Effector memory CD4-positive, alpha-beta T cell (primary cell): ENCODE measurements around the gene PTPRM.

ENCODE experiments used
- DNase-seq, 3 donors: peaks; one replicate each; pipeline ENCODE4 v3.0.0-alpha.2; 2020
- H3K27ac ChIP-seq: 2 replicates; pipeline ENCODE4 v1.7.0; 2013; ENCODE audit warnings: mild to moderate bottlenecking, low read length, moderate library complexity; ENCODE audit not compliant: insufficient read depth, poor library complexity, severe bottlenecking
- H3K27me3 ChIP-seq: replicated peaks from 2 replicates; pipeline ENCODE4 v1.7.0; 2013; ENCODE audit warnings: mild to moderate bottlenecking, low read length; ENCODE audit not compliant: insufficient read depth, control insufficient read depth, poor library complexity, severe bottlenecking
- H3K36me3 ChIP-seq: 2 replicates; pipeline ENCODE4 v1.7.0; 2013; ENCODE audit warnings: mild to moderate bottlenecking, low read length, moderate library complexity; ENCODE audit not compliant: control insufficient read depth, insufficient read depth
- H3K4me1 ChIP-seq: 2 replicates; pipeline ENCODE4 v1.7.0; 2013; ENCODE audit warnings: low read length, mild to moderate bottlenecking; ENCODE audit not compliant: control insufficient read depth, insufficient read depth, poor library complexity, severe bottlenecking
- H3K4me3 ChIP-seq: 2 replicates; pipeline ENCODE4 v1.7.0; 2013; ENCODE audit warnings: low read length, low read depth, mild to moderate bottlenecking; ENCODE audit not compliant: insufficient read depth, poor library complexity, severe bottlenecking
- H3K9me3 ChIP-seq: 2 replicates; pipeline ENCODE4 v1.7.0; 2013; ENCODE audit warnings: mild to moderate bottlenecking, low read length, moderate library complexity; ENCODE audit not compliant: control insufficient read depth

The PTPRM gene

DNA sequence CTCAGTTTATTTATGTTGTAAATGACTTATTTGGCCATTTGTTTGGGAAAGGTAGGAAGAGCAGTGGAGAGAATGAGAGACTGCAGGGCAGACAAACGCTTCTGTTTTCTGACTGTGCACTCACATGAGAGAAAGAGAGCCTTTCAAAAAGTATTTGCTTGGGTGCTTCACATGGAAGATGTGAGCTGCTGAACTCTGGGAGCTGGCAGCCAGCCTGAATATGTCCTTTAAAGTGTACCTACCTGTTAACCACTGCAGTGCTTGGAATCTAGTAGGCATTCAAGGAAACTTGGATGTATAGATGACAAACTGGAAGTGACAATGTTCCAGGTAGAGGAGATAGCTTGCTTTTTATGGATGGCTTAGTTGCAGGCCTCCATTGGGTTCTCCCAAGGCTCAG, 68.8 kb downstream of the PTPRM start:
- Histone ChIP-seq H3K9me3 (no peaks in the 10 kb centered on the region), H3K36me3 (no peaks in the 10 kb centered on the region), H3K4me1 (no peaks in the 10 kb centered on the region), H3K27me3 (no peaks in the 10 kb centered on the region), H3K27ac (no peak overlapping the region), H3K4me3 (no peak overlapping the region)
- DNase-seq: no peak

DNA sequence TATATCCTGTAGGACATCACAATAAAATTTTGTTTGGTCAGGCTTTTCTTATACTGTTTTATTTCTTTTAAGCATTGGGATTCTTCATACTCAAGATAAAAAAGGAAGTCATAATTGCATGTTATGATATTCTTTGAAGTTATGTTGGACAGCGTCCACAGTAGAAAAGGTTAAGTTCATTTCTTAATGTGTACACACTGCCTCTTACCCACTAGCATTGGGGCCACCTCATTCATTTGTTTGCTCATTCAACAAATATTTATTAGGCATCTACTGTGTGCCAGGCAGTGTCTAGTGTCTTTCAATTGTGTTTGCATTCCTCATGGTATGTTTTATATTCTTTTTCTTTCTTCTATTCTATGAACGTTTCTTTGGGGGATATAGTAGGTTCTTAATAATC, 70.2 kb downstream of the PTPRM start:
- no peak overlapping the region for H3K4me3 ChIP-seq
- H3K27ac ChIP-seq: no peak overlapping the region
- no peaks in the 10 kb centered on the region for H3K9me3 ChIP-seq
- H3K27me3 ChIP-seq: no peaks in the 10 kb centered on the region
- DNase-seq: no peak
- no peaks in the 10 kb centered on the region for H3K36me3 ChIP-seq
- H3K4me1 ChIP-seq: no peaks in the 10 kb centered on the region

DNA sequence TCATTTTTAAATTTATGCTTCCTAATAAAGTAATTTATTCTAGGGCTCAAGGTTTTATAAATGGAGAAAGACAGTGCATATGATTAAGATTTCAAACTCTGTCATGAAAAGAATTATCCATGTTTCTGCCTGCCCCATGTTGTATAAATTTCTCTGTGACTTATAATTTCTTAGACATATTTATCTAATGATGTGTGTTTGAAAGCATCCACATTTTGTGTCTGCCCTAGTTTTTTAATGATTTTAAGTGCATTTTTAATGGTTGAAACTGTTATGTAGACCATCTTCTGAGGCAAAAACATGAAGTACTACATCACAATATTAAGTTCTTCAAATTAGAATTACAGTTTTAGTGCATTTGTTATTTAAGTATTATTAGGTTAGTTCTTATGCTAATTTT, 71.2 kb downstream of the PTPRM start:
- Histone ChIP-seq H3K36me3 (no peaks in the 10 kb centered on the region), H3K27me3 (no peaks in the 10 kb centered on the region), H3K4me3 (no peak overlapping the region), H3K9me3 (no peaks in the 10 kb centered on the region), H3K27ac (no peak overlapping the region), H3K4me1 (no peaks in the 10 kb centered on the region)
- DNase-seq: no peak

DNA sequence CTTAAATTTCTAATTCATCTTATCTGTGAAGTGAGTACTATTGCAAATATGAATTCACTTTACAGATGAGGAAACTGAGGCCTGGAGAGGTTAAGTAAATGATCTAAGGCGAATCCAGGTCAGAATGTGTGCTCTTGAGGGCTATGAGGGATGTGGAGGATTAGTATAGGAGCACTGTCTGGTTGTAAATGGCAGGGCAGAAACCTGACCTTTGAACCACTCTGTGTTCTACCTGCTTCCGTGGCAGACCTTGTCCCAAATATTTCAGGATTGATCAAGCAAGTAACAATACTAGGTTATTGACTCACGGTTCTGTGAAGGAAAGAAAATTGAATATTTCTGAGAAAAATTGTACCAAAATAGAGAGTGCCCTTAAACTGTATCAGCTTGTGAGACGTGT, 74.7 kb downstream of the PTPRM start:
- Histone ChIP-seq H3K36me3 (no peaks in the 10 kb centered on the region), H3K4me3 (no peak overlapping the region), H3K27ac (no peak overlapping the region), H3K4me1 (no peaks in the 10 kb centered on the region), H3K9me3 (no peaks in the 10 kb centered on the region), H3K27me3 (no peaks in the 10 kb centered on the region)
- DNase-seq: no peak

DNA sequence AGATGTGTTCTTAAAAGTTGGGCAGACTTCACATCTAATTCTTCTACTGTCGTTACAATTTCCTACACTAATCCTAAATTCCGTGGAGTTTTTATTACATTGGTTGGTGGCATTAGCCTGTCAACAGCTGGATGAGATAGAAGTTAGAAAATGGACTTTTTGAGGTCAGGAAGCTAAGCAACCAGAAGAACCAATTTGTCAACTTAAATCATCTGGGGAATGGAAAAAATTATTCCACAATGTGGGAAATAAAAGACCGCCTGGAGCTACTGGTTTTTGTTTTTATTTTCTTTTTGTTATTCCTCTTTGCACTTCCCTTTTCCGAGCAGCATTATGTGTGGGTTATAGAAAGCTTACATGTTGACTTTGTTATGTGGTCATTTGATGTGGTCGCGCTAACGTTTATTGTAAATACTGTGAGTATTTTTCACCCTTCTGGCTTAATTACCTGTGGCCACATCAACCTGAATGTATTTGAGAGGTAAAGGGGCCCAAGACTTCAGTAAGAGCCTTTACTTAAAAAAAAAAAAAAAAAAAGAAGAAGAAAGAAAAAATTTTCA, 75.3 kb downstream of the PTPRM start:
- H3K4me3 ChIP-seq: no peak overlapping the region
- H3K27ac ChIP-seq: no peak overlapping the region
- H3K9me3 ChIP-seq: no peaks in the 10 kb centered on the region
- no peaks in the 10 kb centered on the region for H3K27me3 ChIP-seq
- H3K36me3 ChIP-seq: no peaks in the 10 kb centered on the region
- H3K4me1 ChIP-seq: no peaks in the 10 kb centered on the region
- DNase-seq: no peak

DNA sequence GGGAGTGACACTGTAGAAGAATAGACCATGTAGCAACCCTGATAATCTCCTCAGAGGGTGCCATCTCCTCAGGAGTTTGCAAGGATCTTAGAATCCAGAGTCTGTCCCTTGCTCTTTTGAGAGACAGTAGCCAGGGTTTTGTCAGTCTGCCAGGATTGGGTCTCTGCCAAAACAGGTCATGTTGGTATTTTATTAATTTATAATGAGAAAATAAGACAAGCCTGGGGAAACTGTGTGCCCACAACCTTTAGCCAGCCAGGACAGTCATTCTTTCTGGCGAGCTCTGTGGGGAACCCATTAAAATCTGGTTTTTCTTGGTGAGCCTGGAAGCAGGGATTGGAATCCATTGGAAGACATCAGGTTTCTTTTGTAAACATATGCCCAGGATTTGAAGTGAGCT, 78.6 kb downstream of the PTPRM start:
- no peak for DNase-seq
- no peaks in the 10 kb centered on the region for H3K4me1 ChIP-seq
- H3K4me3 ChIP-seq: no peak overlapping the region
- H3K36me3 ChIP-seq: no peaks in the 10 kb centered on the region
- H3K27me3 ChIP-seq: no peaks in the 10 kb centered on the region
- H3K27ac ChIP-seq: no peak overlapping the region
- H3K9me3 ChIP-seq: no peaks in the 10 kb centered on the region

DNA sequence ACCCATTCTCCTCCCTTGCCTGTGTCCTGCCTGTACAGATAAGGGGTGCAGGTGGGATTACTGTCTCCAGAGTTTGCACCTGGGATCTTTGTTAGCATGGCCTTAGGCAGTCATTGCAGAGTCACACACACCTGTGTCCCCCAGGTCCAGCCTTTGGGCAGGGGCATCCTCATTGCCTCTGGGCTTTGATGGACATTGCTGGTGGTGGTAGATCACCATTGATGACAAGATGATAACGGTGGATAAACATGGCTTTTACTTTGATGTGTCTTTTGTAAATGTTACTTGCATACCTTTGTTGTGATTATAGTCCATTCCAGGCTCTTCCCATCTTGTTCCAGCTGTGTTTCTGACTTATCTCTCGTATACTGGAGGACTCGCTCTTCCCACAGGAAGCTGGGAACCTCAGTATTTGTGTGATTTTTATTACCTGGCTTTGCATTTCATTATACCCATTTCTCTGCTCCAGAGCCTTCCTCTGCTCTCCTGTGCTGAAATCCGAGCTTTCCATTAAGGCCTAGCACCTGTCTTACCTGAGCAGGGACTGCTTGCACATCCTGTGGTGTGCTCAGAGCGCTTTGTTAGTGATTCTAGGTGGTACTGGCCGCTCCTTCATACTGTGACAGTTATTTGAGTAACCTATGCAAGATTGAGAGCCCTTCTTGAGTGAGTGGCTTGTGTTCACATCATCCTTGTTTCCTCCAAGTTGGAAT, 79.2 kb downstream of the PTPRM start:
- no peak for DNase-seq
- Histone ChIP-seq H3K36me3 (no peaks in the 10 kb centered on the region), H3K27ac (no peak overlapping the region), H3K4me3 (no peak overlapping the region), H3K9me3 (no peaks in the 10 kb centered on the region), H3K27me3 (no peaks in the 10 kb centered on the region), H3K4me1 (no peaks in the 10 kb centered on the region)

DNA sequence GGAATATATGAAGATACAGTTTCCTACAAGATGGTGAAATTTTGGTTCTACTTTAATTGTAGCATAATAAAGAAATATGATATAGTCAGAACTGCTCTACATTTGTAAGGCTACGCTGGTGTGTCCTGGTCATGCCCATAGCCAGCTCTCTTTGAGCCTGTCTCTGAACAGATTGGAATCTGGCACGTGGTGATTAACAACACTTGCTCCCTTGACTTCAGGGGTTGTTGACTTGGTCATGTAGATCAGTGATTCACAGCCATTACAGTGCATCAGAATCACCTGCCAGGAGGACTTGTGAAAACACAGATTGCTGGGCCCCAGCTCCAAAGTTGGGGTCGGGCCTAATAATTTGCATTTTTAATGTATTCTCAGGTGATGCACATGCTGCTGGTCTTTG, 80.4 kb downstream of the PTPRM start:
- no peak for DNase-seq
- Histone ChIP-seq H3K27ac (no peak overlapping the region), H3K4me3 (no peak overlapping the region), H3K36me3 (no peaks in the 10 kb centered on the region), H3K27me3 (no peaks in the 10 kb centered on the region), H3K9me3 (no peaks in the 10 kb centered on the region), H3K4me1 (no peaks in the 10 kb centered on the region)

DNA sequence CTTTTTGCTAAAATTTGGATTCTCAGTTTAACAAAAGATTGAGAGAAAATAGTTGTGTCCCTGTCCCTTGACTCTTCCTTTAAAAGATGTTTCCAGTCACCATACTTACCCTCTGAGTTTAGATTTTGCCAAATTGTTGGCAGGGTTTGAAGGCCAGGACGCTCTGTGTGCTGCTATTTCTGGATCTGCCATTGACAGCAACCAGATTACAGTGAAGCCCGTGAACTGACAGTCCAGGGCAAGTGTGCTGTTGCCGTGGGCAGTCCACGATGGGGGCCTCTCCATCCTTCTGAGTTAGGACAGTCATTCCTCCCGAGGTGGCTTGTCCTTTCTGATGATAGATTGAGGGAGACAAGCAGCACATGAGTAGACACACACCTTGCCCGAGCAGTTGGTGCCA, 89.9 kb downstream of the PTPRM start:
- Histone ChIP-seq H3K4me3 (no peak overlapping the region), H3K27ac (no peak overlapping the region), H3K27me3 (no peaks in the 10 kb centered on the region), H3K9me3 (no peaks in the 10 kb centered on the region), H3K36me3 (no peaks in the 10 kb centered on the region), H3K4me1 (no peaks in the 10 kb centered on the region)
- no peak for DNase-seq

DNA sequence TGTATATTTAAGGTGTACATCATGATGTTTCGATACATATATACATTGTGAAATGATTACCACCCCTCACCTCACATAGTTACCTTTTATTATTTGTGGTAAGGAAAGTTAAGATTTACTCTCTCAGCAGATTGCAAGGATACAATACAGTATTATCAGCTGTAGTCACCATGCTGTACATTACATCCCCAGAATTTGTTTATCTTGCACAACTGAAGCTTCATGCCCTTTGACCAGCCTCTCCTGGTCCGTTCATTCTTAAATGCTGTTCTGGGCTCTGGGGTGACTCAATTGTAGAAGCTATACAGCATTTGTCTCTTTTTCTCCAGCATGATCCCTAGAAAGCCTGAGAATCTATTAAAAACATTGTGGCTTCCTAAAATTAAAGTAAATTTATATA, 90.8 kb downstream of the PTPRM start:
- Histone ChIP-seq H3K4me1 (no peaks in the 10 kb centered on the region), H3K9me3 (no peaks in the 10 kb centered on the region), H3K36me3 (no peaks in the 10 kb centered on the region), H3K27ac (no peak overlapping the region), H3K4me3 (no peak overlapping the region), H3K27me3 (no peaks in the 10 kb centered on the region)
- DNase-seq: no peak
